ENCODE measurements around the gene IGFN1. TPM values are rescaled to one million over a fixed set of nuclear protein-coding genes. Genes with fewer than 3 reads are reported as not detected.

IGFN1 gene
- polyA plus RNA-seq, 1 of the 3 experiments (the other 2 are of a cell fraction) = 0.18 TPM

- H3K4me3 ChIP-seq (ENCODE audit: low read depth in 2 of 2, low read length in 1 of 2) = no peak overlapping the region
- DNase-seq = no peak
- H4K20me1 ChIP-seq (ENCODE audit: insufficient read depth) = no peaks in the 10 kb centered on the region
- WGBS (ENCODE audit: low lambda C conversion rate) = 55% methylated on average over 8 of the region's 10 CpGs
- H3F3A ChIP-seq (replicated peaks; ENCODE audit: insufficient read depth) = no peaks in the 10 kb centered on the region
- H3K36me3 ChIP-seq (replicated peaks in 1 of 2; ENCODE audit: control insufficient read depth in 1 of 2, insufficient read depth in 2 of 2, low read length in 1 of 2) = no peaks in the 10 kb centered on the region
- no peak overlapping the region for H3K27ac ChIP-seq (ENCODE audit: low read depth in 2 of 2, low read length in 1 of 2)
- no peaks in the 10 kb centered on the region for H3K27me3 ChIP-seq (ENCODE audit: insufficient read depth)
- no peak overlapping the region for H3K4me2 ChIP-seq
- H3K4me1 ChIP-seq (ENCODE audit: control insufficient read depth in 1 of 2, insufficient read depth in 2 of 2, low read depth in 1 of 2, low read length in 1 of 2) = peaks cover 0 to 11% of the 10 kb centered on the region in 2 experiments; a peak in 1 of 4 replicates
- no peaks in the 10 kb centered on the region for H3K79me2 ChIP-seq (ENCODE audit: insufficient read depth)
- H3K9ac ChIP-seq = no peak overlapping the region
- TF ChIP-seq, protein P1, sequence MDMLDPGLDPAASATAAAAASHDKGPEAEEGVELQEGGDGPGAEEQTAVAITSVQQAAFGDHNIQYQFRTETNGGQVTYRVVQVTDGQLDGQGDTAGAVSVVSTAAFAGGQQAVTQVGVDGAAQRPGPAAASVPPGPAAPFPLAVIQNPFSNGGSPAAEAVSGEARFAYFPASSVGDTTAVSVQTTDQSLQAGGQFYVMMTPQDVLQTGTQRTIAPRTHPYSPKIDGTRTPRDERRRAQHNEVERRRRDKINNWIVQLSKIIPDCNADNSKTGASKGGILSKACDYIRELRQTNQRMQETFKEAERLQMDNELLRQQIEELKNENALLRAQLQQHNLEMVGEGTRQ (IDR thresholded peaks at IDR 0.05; ENCODE audit: borderline replicate concordance, low read depth, low read length) = no peak
- TF ChIP-seq TEAD4 (IDR thresholded peaks at IDR 0.05; ENCODE audit: borderline replicate concordance, insufficient read depth) (no peak), EP300 (IDR thresholded peaks at IDR 0.05; ENCODE audit: borderline replicate concordance in 1 of 2, low read depth in 1 of 2, low read length in 1 of 2) (no peak), EZH2phosphoT487 (IDR thresholded peaks at IDR 0.05; ENCODE audit: borderline replicate concordance, low read depth) (no peak), ELF1 (IDR thresholded peaks at IDR 0.05) (no peak), FOSL2 (IDR thresholded peaks at IDR 0.05; ENCODE audit: borderline replicate concordance, low read depth) (no peak), JUND (IDR thresholded peaks at IDR 0.05) (no peak), NRF1 (IDR thresholded peaks at IDR 0.05; ENCODE audit: low read depth, low read length) (no peak), TAF1 (IDR thresholded peaks at IDR 0.05; ENCODE audit: borderline replicate concordance, low read depth, low read length) (no peak), FOXJ3 (CRISPR knock-in tag; IDR thresholded peaks at IDR 0.05) (no peak), SIN3A (IDR thresholded peaks at IDR 0.05; ENCODE audit: borderline replicate concordance, low read depth, low read length) (no peak), ZBTB33 (IDR thresholded peaks at IDR 0.05; ENCODE audit: borderline replicate concordance, low read depth) (no peak), RXRA (IDR thresholded peaks at IDR 0.05; ENCODE audit: borderline replicate concordance, low read depth) (no peak), NFIC (IDR thresholded peaks at IDR 0.05; ENCODE audit: borderline replicate concordance) (no peak)
- TF ChIP-seq, protein P2, sequence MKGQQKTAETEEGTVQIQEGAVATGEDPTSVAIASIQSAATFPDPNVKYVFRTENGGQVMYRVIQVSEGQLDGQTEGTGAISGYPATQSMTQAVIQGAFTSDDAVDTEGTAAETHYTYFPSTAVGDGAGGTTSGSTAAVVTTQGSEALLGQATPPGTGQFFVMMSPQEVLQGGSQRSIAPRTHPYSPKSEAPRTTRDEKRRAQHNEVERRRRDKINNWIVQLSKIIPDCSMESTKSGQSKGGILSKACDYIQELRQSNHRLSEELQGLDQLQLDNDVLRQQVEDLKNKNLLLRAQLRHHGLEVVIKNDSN (IDR thresholded peaks at IDR 0.05; ENCODE audit: borderline replicate concordance, low read depth) = no peak
- TF ChIP-seq, protein P3, sequence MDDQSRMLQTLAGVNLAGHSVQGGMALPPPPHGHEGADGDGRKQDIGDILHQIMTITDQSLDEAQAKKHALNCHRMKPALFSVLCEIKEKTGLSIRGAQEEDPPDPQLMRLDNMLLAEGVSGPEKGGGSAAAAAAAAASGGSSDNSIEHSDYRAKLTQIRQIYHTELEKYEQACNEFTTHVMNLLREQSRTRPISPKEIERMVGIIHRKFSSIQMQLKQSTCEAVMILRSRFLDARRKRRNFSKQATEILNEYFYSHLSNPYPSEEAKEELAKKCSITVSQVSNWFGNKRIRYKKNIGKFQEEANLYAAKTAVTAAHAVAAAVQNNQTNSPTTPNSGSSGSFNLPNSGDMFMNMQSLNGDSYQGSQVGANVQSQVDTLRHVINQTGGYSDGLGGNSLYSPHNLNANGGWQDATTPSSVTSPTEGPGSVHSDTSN (IDR thresholded peaks at IDR 0.05) = no peak
- TF ChIP-seq, protein P4, sequence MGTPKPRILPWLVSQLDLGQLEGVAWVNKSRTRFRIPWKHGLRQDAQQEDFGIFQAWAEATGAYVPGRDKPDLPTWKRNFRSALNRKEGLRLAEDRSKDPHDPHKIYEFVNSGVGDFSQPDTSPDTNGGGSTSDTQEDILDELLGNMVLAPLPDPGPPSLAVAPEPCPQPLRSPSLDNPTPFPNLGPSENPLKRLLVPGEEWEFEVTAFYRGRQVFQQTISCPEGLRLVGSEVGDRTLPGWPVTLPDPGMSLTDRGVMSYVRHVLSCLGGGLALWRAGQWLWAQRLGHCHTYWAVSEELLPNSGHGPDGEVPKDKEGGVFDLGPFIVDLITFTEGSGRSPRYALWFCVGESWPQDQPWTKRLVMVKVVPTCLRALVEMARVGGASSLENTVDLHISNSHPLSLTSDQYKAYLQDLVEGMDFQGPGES (IDR thresholded peaks at IDR 0.05; ENCODE audit: low read depth, low read length) = no peak
- no peak overlapping the region for H2AFZ ChIP-seq (ENCODE audit: low read depth)
- POLR2A ChIA-PET = no interaction called here
- CTCF ChIA-PET = interaction anchor here (0.8 to 8.7 kb wide), 20 partner anchors 12 to 281 kb away, joined by 3 to 329 read pairs (median 8); partner anchors contain the start of gene TMEM9
- H3K9me3 ChIP-seq = no peaks in the 10 kb centered on the region
- no peaks in the 10 kb centered on the region for H3K9me2 ChIP-seq
Measured at GRCh38 chr1:201253411-201253810, 62.8 kb downstream of the IGFN1 start.
